H1 (cell line): ENCODE data around the gene DPP8. TPM values are rescaled to one million over a fixed set of nuclear protein-coding genes. Genes with fewer than 3 reads are reported as not detected.
A peak's percentile ranks its signal among the peaks of the same experiment; 100 is the strongest.

Experiments used
- CREB1 ChIP-seq: IDR thresholded peaks from 2 replicates; pipeline ENCODE4 v1.6.1; 2012; ENCODE audit warnings: inconsistent platforms
- CTBP2 ChIP-seq: IDR thresholded peaks from 2 replicates; pipeline ENCODE4 v1.7.0; 2011; ENCODE audit warnings: borderline replicate concordance, mild to moderate bottlenecking, moderate library complexity, mixed read lengths, low read length; ENCODE audit not compliant: insufficient read depth, insufficient read length
- EGR1 ChIP-seq: IDR thresholded peaks from 2 replicates; pipeline ENCODE4 v1.6.1; 2011; ENCODE audit warnings: low read depth, low read length, borderline replicate concordance
- EP300 ChIP-seq, 2 experiments: IDR thresholded peaks; 1 replicate in 1 of 2; 2 replicates in 1 of 2; pipeline ENCODE4 v1.6.1; 2011 to 2012; ENCODE audit warnings: low read depth in 2 of 2, low read length in 2 of 2, mild to moderate bottlenecking in 2 of 2, borderline replicate concordance in 1 of 2, inconsistent platforms in 1 of 2, moderate library complexity in 1 of 2
- POLR2A ChIP-seq, 2 experiments: IDR thresholded peaks; 1 replicate in 1 of 2; 2 replicates in 1 of 2; pipeline ENCODE4 v1.6.1; 2011; ENCODE audit warnings: low read depth in 2 of 2, low read length in 2 of 2, mild to moderate bottlenecking in 2 of 2; ENCODE audit errors: control extremely low read depth in 1 of 2
- POU5F1 ChIP-seq: IDR thresholded peaks from 2 replicates; pipeline ENCODE4 v1.6.1; 2011; ENCODE audit warnings: low read depth, mild to moderate bottlenecking, low read length, moderate library complexity
- SP1 ChIP-seq: IDR thresholded peaks from 2 replicates; pipeline ENCODE4 v1.6.1; 2011; ENCODE audit warnings: low read depth, low read length
- TAF7 ChIP-seq: optimal IDR thresholded peaks from 2 replicates; pipeline ENCODE3; 2011; ENCODE audit warnings: low read depth, mild to moderate bottlenecking, inconsistent platforms, low read length, moderate library complexity, borderline replicate concordance
- TBP ChIP-seq: IDR thresholded peaks from 2 replicates; pipeline ENCODE4 v1.6.1; 2011; ENCODE audit warnings: low read depth, low read length, improper control_type of control experiment
- polyA plus RNA-seq, 7 experiments: library from polyadenylated mRNA; depleted of rRNA in 3 of 7; stranded (reverse) in 5 of 7; unstranded in 2 of 7; fragments of >200 nt in 5 of 7; fragments of 200-250 nt in 2 of 7; gene quantifications; 1 replicate in 5 of 7; 2 replicates in 1 of 7; 4 replicates in 1 of 7; pipeline versions ENCODE4 v1.2.1 to v1.2.3, GENCODE V29; 2011 to 2013; ENCODE audit warnings: missing spikeins in 2 of 7, mixed read lengths in 2 of 7
- total RNA-seq: library from RNA; stranded (reverse); fragmentation: NEBNext Ultra II Directional; extraction: Animal tissue kit (Norgen Biotek cat#: 25700); gene quantifications from 2 replicates; pipeline ENCODE4 v1.2.1, GENCODE V29; 2021
- TF ChIP-seq, protein P1 (sequence below): fragments of 300-600 bp; sonication (generic); IDR thresholded peaks from 2 replicates; pipeline ENCODE4 v1.7.1; 2012; ENCODE audit warnings: low read length, moderate library complexity, mild to moderate bottlenecking, inconsistent platforms; ENCODE audit not compliant: insufficient replicate concordance

DPP8 gene
- total and polyA plus RNA-seq, 2 of the 8 experiments (the other 6 are each of a cell fraction or from before 2014, with no cell fraction given): 9.9 to 26.0 TPM

DNA sequence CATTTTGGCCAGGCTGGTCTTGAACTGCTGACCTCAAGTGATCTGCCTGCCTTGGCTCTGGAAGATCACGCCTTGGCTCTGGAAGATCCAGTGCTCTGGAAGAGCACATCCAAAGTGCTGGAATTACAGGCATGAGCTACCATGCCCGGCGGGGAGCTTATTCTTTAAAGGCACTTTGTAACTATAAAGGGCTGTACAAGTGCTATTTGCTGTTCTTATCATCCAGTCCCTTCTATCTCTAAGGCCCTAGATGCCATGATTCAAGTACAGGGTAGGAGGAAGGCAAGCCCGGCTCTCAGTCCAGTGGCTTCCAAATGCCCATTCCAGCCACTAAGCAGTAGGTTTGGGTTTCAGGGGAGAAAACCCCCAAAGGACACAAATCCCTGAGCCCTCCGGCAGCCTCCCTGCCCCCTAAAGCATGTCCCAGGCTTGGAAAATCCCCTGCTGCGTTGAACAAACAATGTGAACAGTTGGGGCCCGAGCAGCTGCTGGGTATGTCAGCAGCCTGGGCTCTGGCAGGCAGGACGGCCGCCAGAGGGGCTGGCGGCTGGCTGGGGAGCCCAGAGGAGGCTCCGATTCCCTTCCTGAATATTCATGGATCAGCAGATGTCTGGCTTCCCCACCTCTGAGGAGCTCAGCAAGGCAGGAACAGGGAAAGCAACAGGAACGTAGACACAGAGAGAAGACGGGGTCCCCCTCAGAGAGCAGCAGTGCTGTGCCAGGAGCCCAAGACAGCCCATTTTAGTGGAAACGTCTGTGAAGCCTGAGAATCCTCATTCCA is 102.5 kb downstream of the DPP8 start (continued):
- TF ChIP-seq, protein P1, sequence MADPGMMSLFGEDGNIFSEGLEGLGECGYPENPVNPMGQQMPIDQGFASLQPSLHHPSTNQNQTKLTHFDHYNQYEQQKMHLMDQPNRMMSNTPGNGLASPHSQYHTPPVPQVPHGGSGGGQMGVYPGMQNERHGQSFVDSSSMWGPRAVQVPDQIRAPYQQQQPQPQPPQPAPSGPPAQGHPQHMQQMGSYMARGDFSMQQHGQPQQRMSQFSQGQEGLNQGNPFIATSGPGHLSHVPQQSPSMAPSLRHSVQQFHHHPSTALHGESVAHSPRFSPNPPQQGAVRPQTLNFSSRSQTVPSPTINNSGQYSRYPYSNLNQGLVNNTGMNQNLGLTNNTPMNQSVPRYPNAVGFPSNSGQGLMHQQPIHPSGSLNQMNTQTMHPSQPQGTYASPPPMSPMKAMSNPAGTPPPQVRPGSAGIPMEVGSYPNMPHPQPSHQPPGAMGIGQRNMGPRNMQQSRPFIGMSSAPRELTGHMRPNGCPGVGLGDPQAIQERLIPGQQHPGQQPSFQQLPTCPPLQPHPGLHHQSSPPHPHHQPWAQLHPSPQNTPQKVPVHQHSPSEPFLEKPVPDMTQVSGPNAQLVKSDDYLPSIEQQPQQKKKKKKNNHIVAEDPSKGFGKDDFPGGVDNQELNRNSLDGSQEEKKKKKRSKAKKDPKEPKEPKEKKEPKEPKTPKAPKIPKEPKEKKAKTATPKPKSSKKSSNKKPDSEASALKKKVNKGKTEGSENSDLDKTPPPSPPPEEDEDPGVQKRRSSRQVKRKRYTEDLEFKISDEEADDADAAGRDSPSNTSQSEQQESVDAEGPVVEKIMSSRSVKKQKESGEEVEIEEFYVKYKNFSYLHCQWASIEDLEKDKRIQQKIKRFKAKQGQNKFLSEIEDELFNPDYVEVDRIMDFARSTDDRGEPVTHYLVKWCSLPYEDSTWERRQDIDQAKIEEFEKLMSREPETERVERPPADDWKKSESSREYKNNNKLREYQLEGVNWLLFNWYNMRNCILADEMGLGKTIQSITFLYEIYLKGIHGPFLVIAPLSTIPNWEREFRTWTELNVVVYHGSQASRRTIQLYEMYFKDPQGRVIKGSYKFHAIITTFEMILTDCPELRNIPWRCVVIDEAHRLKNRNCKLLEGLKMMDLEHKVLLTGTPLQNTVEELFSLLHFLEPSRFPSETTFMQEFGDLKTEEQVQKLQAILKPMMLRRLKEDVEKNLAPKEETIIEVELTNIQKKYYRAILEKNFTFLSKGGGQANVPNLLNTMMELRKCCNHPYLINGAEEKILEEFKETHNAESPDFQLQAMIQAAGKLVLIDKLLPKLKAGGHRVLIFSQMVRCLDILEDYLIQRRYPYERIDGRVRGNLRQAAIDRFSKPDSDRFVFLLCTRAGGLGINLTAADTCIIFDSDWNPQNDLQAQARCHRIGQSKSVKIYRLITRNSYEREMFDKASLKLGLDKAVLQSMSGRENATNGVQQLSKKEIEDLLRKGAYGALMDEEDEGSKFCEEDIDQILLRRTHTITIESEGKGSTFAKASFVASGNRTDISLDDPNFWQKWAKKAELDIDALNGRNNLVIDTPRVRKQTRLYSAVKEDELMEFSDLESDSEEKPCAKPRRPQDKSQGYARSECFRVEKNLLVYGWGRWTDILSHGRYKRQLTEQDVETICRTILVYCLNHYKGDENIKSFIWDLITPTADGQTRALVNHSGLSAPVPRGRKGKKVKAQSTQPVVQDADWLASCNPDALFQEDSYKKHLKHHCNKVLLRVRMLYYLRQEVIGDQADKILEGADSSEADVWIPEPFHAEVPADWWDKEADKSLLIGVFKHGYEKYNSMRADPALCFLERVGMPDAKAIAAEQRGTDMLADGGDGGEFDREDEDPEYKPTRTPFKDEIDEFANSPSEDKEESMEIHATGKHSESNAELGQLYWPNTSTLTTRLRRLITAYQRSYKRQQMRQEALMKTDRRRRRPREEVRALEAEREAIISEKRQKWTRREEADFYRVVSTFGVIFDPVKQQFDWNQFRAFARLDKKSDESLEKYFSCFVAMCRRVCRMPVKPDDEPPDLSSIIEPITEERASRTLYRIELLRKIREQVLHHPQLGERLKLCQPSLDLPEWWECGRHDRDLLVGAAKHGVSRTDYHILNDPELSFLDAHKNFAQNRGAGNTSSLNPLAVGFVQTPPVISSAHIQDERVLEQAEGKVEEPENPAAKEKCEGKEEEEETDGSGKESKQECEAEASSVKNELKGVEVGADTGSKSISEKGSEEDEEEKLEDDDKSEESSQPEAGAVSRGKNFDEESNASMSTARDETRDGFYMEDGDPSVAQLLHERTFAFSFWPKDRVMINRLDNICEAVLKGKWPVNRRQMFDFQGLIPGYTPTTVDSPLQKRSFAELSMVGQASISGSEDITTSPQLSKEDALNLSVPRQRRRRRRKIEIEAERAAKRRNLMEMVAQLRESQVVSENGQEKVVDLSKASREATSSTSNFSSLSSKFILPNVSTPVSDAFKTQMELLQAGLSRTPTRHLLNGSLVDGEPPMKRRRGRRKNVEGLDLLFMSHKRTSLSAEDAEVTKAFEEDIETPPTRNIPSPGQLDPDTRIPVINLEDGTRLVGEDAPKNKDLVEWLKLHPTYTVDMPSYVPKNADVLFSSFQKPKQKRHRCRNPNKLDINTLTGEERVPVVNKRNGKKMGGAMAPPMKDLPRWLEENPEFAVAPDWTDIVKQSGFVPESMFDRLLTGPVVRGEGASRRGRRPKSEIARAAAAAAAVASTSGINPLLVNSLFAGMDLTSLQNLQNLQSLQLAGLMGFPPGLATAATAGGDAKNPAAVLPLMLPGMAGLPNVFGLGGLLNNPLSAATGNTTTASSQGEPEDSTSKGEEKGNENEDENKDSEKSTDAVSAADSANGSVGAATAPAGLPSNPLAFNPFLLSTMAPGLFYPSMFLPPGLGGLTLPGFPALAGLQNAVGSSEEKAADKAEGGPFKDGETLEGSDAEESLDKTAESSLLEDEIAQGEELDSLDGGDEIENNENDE: peak; percentile 15
- TF ChIP-seq POLR2A (IDR thresholded peaks at IDR 0.05; ENCODE audit: control extremely low read depth in 1 of 2, low read depth in 2 of 2, low read length in 2 of 2): peak in 1 of 2 experiments; percentile 74; a peak in 2 of 3 replicates
- peak in 1 of 2 experiments; percentile 91; a peak in 1 of 3 replicates for TF ChIP-seq EP300 (IDR thresholded peaks at IDR 0.05; ENCODE audit: borderline replicate concordance in 1 of 2, low read depth in 2 of 2, low read length in 2 of 2)
- 0 out of 2 replicates have a peak, but pooled peaks have one; percentile 41 for TF ChIP-seq CREB1
- TF ChIP-seq TBP: peak; percentile 61; the same call in 1 of the 2 replicates
- TF ChIP-seq CTBP2: no peak
- peak; percentile 84 for TF ChIP-seq SP1
- peak; percentile 57; the same call in 1 of the 2 replicates for TF ChIP-seq POU5F1
- 0 out of 2 replicates have a peak, but pooled peaks have one; percentile 57 for TF ChIP-seq EGR1
- peak; percentile 67 for TF ChIP-seq TAF7
